HepG2 (cell line): ENCODE measurements around the gene NBEAL2. TPM values are rescaled to one million over a fixed set of nuclear protein-coding genes. Genes with fewer than 3 reads are reported as not detected.

Source experiments
- ATF4 ChIP-seq, 2 experiments: fragments of 450-650 bp in 1 of 2; sonication (generic) in 1 of 2; formaldehyde crosslinking; IDR thresholded peaks; 2 replicates each; pipeline versions ENCODE4 v1.5.0 to v1.8.0; 2020 to 2022; ENCODE audit warnings: mild to moderate bottlenecking in 1 of 2, missing genetic modification reagents in 1 of 2
- GTF2F1 ChIP-seq: fragments of 150-350 bp; IDR thresholded peaks from 2 replicates; pipeline ENCODE4 v1.6.1; 2014; ENCODE audit warnings: low read length
- HIC2 ChIP-seq: sonication (generic); formaldehyde crosslinking; IDR thresholded peaks from 2 replicates; pipeline ENCODE4 v1.9.0; 2022; ENCODE audit warnings: low read depth, missing genetic modification reagents
- HNRNPUL1 ChIP-seq: fragments of 200-400 bp; formaldehyde crosslinking; IDR thresholded peaks from 2 replicates; pipeline ENCODE4 v1.6.1; 2017; ENCODE audit warnings: low read depth, mild to moderate bottlenecking, low read length, moderate library complexity
- MXD3 ChIP-seq: IDR thresholded peaks from 2 replicates; pipeline ENCODE4 v1.6.1; 2016; ENCODE audit warnings: mild to moderate bottlenecking, missing biosample characterization, missing genetic modification reagents
- NPAS2 ChIP-seq: sonication (generic); formaldehyde crosslinking; IDR thresholded peaks from 2 replicates; pipeline ENCODE4 v1.8.0; 2022; ENCODE audit warnings: mild to moderate bottlenecking, missing genetic modification reagents, borderline replicate concordance
- NR2F6 ChIP-seq, 2 experiments: IDR thresholded peaks; 2 replicates each; pipeline ENCODE4 v1.6.1; 2016; ENCODE audit warnings: antibody characterized with exemption in 1 of 2, mild to moderate bottlenecking in 1 of 2
- ZBTB40 ChIP-seq, 2 experiments: fragments of 450-650 bp in 1 of 2; sonication (generic) in 1 of 2; formaldehyde crosslinking in 1 of 2; IDR thresholded peaks; 2 replicates each; pipeline versions ENCODE4 v1.6.1 to v1.8.0; 2016 to 2022; ENCODE audit warnings: antibody characterized with exemption in 1 of 2, mild to moderate bottlenecking in 1 of 2, missing genetic modification reagents in 1 of 2
- ZBTB7B ChIP-seq: sonication (generic); formaldehyde crosslinking; IDR thresholded peaks from 2 replicates; pipeline ENCODE4 v1.4.0; 2020; ENCODE audit warnings: missing genetic modification reagents
- ZKSCAN1 ChIP-seq: fragments of 150-350 bp; IDR thresholded peaks from 2 replicates; pipeline ENCODE4 v1.6.1; 2014; ENCODE audit warnings: low read length
- ZNF205 ChIP-seq: IDR thresholded peaks from 2 replicates; pipeline ENCODE4 v1.6.1; 2018; ENCODE audit warnings: missing biosample characterization, missing genetic modification reagents
- ZNF274 ChIP-seq: sonication (generic); formaldehyde crosslinking; IDR thresholded peaks from 2 replicates; pipeline ENCODE4 v1.5.1; 2020; ENCODE audit warnings: mild to moderate bottlenecking, missing genetic modification reagents
- ZNF83 ChIP-seq: sonication (generic); formaldehyde crosslinking; IDR thresholded peaks from 2 replicates; pipeline ENCODE4 v1.4.0; 2020; ENCODE audit warnings: missing genetic modification reagents, mild to moderate bottlenecking, borderline replicate concordance
- polyA plus RNA-seq, 8 experiments: library from polyadenylated mRNA; depleted of rRNA in 3 of 8; stranded (reverse) in 7 of 8; unstranded in 1 of 8; fragments of >200 nt; fragmentation: Illumina TruSeq in 4 of 8; extraction: Trizol in 4 of 8; gene quantifications; 2 replicates each; pipeline versions ENCODE4 v1.2.1 to v1.2.3, GENCODE V29; 2011 to 2016; ENCODE audit warnings: low read depth in 4 of 8, missing spikeins in 1 of 8, mixed read lengths in 1 of 8; ENCODE audit not compliant: insufficient read depth in 1 of 8
- total RNA-seq, 5 experiments: library from RNA; depleted of rRNA; stranded (reverse); fragments of >200 nt; fragmentation: Illumina TruSeq; extraction: Trizol; gene quantifications; 2 replicates each; pipeline ENCODE4 v1.2.3, GENCODE V29; 2016; ENCODE audit warnings: low read depth in 1 of 5

Gene NBEAL2
- total and polyA plus RNA-seq, 2 of the 13 experiments (the other 11 are each of a cell fraction or from before 2014, with no cell fraction given) = 9.7 to 12.4 TPM

GRCh38 chr3:46946856-46947545, 32.5 kb upstream of the NBEAL2 start (continued):
- TF ChIP-seq ZBTB40 (IDR thresholded peaks at IDR 0.05) = no peak
- TF ChIP-seq ZBTB40 (CRISPR knock-in tag; IDR thresholded peaks at IDR 0.05) = no peak
- TF ChIP-seq HNRNPUL1 = no peak
- TF ChIP-seq ZNF205 = no peak
- peak; percentile 96 for TF ChIP-seq HIC2
- TF ChIP-seq ZBTB7B (CRISPR knock-in tag) = no peak
- TF ChIP-seq ZKSCAN1 = no peak
- TF ChIP-seq ATF4 (CRISPR knock-in tag; IDR thresholded peaks at IDR 0.05) = no peak
- no peak for TF ChIP-seq NR2F6 (IDR thresholded peaks at IDR 0.05)
- TF ChIP-seq NR2F6 (CRISPR knock-in tag; IDR thresholded peaks at IDR 0.05) = peak; percentile 20; the same call in 1 of the 2 replicates
- TF ChIP-seq ZNF83 = no peak
- no peak for TF ChIP-seq NPAS2
- no peak for TF ChIP-seq MXD3 (CRISPR knock-in tag)
- TF ChIP-seq GTF2F1 = no peak
- no peak for TF ChIP-seq ZNF274 (CRISPR knock-in tag)
